NCI-H82 (cell line): Measurements from ENCODE around the gene TBCB.
"Not testable (repeated sequence)": the region's sequence is repeated elsewhere in the genome, so short reads cannot be mapped to it uniquely, and the experiment has no call there.

Source experiments
- DNase-seq: peaks from one replicate; lab custom pipeline; 2025; lab: John Stamatoyannopoulos, UW

The TBCB gene, protein sequence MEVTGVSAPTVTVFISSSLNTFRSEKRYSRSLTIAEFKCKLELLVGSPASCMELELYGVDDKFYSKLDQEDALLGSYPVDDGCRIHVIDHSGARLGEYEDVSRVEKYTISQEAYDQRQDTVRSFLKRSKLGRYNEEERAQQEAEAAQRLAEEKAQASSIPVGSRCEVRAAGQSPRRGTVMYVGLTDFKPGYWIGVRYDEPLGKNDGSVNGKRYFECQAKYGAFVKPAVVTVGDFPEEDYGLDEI

DNA sequence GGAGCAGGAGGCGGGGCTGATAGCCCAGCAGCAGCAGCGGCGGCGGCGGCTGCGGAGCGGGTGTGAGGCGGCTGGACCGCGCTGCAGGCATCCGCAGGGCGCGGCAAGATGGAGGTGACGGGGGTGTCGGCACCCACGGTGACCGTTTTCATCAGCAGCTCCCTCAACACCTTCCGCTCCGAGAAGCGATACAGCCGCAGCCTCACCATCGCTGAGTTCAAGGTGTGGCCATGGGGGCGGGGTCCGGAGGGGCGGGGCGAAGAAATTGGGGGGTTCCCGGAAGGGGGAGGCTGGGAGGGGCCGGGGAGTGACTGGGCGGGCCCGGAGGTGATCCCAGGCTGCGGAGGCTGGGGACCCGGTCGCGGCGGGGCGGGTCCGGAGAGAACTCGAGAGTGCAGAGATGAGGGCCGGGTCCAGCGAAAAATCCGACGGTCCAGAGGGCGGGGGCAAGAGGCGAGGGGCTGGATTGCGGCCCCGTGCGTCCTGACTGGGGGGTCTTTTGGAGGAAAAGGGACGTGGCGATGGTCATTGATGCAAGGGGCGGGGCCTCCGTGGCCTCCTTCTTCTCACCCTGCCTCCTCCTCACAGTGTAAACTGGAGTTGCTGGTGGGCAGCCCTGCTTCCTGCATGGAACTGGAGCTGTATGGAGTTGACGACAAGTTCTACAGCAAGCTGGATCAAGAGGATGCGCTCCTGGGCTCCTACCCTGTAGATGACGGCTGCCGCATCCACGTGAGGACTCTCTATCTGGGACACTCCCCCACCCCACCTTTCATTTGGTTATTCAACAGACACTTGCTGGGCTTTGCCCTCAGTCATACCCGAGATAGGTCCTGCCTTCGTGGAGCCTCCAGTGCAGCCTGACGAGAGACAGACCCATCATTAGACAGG, at the start of gene TBCB:
Gene TBCB, plus strand, starts transcription at position 16 of the 891 bp plus-strand sequence. Its CDS starts 93 bp downstream, at position 109.
- peak; percentile 78 for DNase-seq

DNA sequence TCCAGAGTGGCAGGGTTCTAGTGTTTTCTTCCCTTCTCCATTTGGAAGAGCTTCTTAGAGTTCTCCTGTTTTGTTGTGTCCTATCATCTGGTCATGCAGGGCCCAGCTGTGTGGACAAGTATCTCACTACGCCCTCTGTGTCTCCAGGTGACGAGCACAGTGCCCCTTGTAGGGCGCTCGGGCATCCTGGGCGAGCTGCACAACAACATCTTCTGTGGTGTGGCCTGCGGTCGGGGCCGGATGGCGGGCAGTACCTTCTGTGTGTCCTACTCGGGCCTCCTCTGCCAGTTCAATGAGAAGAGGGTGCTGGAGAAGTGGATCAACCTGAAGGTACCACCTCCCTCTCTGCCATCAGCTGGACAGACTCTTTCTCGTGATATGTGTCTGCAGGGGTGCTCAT, 47.6 kb upstream of the TBCB start:
- no peak for DNase-seq

DNA sequence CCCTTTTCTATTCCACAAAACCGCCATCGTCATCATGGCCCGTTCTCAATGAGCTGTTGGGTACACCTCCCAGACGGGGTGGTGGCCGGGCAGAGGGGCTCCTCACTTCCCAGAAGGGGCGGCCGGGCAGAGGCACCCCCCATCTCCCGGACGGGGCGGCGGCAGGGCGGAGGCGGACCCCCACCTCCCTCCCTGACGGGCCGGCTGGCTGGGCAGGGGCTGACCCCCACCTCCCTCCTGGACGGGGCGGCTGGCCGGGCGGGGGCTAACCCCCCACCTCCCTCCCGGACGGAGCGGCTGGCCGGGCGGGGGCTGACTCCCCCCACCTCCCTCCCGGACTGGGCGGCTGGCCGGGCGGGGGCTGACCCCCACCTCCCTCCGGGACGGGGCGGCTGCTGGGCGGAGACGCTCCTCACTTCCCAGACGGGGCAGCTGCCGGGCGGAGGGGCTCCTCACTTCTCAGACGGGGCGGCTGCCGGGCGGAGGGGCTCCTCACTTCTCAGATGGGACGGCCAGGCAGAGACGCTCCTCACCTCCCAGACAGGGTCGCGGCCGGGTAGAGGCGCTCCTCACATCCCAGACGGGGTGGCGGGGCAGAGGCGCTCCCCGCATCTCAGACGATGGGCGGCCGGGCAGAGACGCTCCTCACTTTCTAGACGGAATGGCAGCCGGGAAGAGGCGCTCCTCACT, 46.3 kb upstream of the TBCB start:
- not testable (repeated sequence) for DNase-seq

DNA sequence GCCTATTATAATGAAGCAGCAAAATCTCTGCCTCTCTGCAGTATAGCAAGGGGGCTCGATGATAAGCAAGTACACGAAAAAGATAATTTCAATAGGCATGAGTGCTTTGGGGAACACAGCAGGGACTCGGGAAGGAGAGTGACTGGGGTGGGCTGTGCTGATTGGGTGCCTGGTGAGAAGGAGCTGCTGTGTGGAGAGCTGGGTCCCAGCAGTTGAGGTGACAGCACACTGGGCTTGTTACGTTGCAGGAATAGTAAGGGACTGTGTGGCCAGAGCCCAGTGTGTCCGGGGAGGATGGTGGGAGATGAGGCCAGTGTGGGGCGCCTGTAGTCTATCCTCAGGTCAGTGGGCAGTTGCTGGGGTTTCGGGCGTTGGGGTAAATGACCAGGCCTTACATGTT, 43.2 kb upstream of the TBCB start:
- no peak for DNase-seq

DNA sequence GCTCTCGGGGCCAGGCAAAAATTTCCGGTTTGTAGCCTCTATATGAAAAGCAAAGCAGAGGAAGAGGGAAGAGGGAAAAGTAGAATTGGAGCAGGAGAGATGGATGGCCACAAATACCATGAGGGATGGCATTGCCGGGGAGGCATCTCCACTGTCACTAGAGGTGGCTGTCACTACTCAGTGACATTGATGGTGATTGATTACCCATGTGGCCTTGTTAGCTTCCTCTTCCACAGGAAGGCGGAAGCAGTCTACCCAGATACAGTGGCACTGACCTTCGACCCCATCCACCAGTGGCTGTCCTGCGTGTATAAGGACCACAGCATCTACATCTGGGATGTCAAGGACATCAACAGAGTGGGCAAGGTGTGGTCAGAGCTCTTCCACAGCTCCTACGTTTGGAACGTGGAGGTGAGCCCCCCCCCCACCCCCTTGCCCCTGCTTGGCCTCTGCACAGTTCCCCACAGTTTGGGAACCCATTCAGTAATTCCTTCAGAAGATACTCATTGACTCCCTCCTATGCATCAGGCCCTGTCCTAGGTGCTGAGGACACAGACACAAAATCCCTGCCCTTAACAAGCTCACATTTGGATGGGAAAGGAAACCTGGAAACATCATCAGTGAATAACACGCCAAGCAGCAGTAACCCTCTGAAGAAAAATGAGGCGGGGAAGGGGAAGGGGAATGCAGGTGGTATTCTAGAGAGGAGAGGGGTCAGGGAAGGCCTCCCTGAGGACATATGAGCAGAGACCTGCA, 42.0 kb upstream of the TBCB start:
- no peak for DNase-seq

DNA sequence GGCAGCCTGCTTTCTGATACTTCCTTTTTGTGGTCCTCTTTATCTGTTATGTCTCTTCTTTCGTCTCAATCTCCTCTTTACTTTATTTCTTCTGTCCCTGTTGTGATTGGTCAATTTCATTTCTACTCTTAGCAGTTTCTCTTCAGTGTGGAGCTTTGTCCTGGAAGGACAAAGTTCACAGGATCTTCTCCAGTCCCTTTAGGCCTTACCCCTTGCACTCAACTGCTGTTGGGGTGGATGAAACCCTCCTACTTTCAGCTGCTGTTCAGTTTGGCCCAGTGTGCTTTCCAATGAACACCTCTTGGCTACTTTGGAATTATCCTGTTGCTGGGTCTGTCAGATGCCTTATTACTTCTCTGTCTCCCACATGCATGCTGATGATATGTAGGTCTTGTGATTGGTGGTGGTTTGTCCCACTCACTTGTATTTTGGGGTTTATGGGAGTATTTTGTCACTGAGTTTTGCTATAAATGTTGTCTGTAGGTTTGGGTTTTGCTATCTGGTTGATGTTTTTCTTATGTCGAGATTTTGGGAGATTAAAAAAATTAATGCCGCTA, 35.8 kb upstream of the TBCB start:
- no peak for DNase-seq

DNA sequence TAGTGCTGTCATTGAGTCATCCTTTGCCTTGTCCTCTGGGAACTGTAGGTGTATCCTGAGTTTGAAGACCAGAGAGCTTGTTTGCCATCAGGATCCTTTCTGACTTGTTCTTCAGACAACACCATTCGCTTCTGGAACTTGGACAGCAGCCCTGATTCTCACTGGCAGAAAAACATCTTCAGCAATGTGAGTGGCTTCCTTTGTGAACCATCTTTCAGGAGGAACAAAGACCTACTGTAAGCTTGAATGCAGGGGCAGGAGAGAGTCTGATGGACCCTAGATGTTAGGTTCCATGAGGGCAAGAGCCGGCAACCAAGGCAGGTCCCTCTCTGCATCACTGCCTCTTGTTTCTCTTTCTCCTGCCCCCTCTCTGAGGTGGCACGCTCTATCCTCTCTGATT, 33.9 kb upstream of the TBCB start:
- no peak for DNase-seq

DNA sequence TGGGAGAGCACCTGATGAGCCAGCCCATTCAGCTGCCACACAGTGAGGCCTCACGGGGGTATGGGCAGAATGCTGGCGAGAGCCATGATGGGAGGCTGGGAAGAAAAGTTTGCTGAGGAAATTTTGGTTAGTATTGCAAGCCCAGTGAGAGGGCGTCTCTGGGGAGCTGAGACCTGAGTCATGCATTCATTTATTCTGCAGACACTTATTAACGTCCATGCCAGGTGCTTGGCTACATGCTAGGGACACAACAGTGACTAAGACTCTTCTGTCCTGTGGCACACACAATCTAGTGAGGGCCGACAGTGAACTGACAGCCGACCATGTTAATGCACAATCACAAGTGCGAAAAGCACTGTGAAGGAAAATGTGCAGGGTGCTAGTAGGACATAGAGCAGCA, 33.4 kb upstream of the TBCB start:
- no peak for DNase-seq

DNA sequence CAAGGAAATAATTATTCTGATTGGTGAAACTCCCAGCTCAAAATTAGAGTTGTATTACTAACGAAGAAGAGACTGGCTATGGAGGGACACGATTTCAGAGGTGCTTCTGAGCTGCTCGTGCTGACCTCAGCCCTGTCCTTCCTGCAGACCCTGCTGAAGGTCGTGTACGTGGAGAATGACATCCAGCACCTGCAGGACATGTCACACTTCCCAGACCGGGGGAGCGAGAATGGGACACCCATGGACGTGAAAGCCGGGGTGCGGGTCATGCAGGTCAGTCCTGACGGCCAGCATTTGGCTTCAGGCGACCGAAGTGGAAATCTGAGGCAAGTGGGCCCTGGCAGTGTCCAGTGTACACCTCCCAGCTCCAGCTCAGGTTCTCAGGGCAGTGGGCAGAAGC, 32.4 kb upstream of the TBCB start:
- DNase-seq, result no peak

DNA sequence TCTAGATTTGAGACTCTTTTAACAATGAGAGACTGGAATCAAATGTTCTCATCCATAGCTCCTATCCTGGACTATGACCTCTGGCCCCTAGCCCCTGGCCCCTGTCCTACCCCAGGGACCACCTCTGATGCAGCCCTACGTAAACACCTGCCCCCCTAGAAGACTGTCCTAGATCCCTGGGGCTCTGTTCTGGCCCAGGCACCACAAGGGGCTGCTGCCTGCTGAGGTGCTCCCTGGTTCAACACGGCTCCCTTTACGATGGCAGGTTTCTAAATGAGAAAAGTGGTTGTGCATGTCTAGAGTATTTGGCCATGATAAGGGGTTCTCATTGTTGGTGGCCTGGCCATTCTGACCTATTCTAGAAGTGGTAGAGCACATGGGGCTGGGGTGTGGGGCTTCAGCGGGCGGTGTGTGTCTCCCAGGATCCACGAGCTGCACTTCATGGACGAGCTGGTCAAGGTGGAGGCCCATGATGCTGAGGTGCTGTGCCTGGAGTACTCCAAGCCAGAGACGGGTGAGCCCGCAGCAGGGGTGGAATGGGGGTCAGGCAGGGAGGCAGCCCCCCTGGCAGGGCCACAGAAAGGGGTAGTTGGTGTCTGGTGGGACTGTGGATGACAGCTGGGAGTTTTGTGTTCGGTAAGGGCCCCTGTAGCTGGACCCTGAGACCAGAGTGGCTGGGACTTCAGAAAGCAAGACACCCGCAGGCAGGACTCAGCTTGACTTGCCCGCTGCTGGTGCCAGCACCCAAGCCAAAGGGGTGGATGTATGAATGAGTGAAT, 30.8 kb upstream of the TBCB start:
- no peak for DNase-seq

DNA sequence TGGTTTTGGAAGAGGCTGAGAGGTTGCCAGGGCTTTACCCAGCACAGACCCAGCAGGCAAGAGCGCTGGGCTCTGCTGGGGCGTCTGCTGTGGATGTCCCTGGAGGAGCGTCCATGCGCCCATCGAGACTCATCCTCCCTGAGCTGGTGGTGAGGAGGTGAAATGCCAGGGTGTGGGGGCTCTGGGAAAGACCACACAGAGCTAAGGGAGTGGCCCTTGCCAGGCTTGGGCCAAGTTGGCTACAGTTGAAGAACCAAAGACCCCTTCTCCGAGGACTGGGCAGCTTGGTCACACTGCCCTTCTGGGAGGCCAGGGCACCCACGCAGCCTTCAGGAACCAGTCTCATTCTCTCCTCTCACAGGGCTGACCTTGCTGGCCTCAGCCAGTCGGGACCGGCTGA, 28.9 kb upstream of the TBCB start:
- DNase-seq, result no peak

DNA sequence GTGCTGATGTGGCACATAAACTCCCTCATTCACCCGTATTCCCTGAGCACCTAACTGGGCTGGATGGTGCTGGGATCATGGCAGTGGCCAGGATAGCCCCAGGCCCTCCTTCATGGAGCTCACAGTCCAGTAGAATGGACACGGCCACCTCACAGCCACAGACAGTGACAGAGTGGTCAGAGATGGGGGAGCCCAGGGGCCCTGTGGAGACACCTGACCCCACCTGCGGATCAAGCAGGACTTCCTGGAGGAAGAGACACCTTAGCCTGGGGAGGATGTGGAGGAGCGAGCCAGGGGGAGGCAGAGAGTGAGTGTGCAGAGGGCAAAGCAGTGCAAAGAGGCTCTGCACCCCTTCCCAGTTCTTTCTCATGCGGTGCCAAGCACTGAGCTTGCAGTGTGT, 25.4 kb upstream of the TBCB start:
- no peak for DNase-seq

DNA sequence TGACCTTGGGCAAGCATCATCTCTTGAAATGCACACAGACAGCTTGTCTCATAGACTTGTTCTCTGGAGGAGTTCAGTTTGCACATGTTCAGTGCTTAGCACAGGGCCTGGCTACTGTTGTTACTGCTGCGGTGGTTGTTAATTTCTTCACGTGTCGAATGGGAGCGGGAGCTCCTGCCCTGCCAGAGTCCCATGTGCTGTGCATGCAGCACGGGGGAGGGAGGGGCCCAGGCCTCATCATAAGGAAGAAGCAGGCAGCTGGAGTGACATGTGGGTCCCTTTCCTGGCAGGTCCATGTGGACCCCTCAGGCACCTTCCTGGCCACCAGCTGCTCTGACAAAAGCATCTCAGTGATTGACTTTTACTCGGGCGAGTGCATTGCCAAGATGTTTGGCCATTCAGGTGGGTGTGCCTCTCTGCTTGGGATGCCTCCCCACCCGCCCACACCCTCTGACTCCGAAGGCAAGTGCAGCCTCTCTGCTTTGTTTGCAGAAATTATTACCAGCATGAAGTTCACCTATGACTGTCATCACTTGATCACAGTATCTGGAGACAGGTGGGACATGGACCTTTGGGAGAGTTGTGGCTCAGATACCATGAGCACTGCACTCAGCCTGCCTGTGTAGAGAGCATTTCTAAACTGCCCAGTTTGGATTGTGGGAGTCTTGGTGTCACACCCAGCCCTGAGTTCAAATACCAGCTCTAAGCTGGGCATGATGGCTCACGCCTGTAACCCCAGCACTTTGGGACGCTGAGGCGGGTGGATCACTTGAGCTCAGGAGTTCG, 24.2 kb upstream of the TBCB start:
- DNase-seq, result no peak

DNA sequence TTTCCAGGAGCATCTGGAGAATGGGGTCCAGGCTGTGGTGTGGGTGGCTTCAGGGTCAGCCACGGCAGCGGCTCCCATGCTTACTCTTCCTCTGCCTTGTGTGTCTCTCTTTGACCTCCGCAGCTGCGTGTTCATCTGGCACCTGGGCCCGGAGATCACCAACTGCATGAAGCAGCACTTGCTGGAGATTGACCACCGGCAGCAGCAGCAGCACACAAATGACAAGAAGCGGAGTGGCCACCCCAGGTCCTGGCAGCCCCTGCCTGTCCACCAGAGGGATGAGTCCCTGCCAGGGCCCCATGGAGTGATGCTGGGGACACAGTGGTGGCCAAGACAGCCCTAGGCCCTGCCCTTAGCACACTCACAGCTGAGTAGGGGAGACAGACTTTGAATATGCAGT, 22.7 kb upstream of the TBCB start:
- DNase-seq, result no peak

DNA sequence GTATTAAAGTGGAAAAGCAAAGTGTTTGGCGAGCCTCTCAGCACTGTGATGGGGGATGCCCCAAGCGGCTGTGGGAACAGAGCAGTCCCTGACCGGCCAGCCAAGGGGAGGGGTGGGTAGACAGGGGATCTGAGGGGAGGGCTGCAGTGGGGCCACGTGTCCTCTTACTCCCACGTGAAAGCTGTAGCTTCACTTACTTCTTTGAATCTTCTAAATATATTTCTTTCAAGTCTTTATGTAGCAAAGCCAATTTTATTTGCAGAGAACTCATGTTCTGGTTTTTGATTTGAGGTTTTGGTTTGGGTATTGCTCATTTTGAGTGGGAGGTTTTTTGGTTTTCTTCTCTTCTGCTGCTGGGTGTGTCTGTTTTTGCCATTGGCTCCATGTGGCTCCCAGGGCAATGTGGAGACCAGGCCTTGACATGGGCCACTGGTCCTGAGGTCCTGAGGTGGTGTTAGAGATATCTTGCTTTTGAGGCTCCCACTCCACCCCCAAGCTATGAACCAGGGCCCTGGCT, 22.1 kb upstream of the TBCB start:
- no peak for DNase-seq

DNA sequence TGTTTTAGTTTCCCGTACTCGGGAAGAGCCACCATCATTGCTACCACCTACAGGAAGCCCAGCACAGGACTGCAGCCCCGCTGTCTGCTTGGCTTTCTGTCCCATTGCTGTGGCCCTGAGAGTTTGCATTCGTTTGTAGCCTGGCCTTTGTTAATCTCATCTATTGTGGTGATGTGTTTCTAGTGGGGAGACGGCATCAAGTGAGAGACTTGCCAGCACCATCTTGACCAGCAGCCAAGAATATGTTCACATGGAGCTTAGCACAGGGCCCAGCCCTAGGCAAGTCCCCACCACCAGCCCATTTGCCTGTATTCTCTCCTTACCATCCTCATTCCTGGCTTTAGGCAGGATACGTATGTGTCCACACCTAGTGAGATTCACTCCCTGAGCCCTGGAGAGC, 21.6 kb upstream of the TBCB start:
- no peak for DNase-seq

DNA sequence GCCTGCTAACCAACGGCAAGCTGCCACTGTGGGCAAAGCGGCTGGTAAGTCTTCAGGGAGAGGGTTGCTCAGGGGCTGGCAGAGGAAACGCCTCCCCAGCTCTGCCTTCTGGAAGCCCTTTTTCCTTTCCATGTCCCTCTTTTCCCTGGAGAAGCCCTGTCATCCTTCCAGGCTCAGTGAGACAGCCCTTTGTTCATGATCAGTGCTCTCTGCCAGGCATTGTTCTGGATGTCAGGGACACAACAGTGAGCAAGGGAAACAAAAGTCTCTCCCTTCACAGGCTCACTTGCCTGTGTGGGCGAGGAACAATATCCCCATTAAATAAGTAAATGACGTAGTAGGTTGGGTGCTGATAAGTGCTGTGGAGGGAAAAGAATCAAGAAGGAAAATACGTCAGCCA, 18.2 kb upstream of the TBCB start:
- DNase-seq, result no peak

DNA sequence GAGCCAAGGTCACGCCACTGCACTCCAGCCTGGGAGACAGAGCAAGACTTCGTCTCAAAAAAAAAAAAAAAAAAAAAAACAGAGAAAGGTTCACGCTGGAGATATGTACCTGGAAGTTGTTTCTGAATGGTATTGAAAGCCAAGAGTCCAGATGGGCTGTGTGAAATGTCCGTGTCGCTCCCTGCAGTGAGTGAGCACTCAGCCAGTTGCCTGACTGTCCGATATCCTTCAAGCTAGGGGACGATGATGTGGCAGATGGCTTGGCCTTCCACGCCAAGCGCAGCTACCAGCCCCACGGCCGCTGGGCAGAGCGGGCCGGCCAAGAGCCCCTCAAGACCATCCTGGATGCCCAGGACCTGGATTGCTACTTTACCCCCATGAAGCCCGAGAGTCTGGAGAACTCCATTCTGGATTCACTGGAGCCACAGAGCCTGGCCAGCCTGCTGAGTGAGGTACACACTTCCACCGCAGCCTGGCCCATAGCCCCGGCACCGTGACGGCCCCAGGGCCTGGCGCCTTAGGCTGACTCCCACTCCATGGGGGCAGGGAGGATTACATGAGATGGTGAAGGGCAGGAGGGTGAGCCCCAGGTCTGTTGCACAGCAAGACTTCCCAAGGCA, 16.0 kb upstream of the TBCB start:
- no peak for DNase-seq

DNA sequence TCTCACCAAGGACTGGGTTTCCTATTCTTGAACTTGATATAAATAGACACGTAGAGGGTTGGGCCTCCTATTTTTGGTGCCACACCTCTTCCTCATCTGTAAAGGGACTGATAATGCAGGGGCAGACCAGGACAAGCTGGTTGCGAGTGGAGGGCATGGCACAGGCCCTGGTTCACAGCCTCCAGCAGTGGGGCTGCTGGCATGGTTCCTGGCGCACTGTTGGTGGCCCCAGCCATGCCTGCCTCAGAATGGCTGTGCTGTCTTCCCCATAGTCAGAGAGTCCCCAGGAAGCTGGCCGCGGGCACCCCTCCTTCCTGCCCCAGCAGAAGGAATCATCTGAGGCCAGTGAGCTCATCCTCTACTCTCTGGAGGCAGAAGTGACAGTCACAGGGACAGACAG, 14.8 kb upstream of the TBCB start:
- no peak for DNase-seq
